ENCODE results near the gene GET4. TPM values are rescaled to one million over a fixed set of nuclear protein-coding genes. Genes with fewer than 3 reads are reported as not detected.

The GET4 gene
- total and polyA plus RNA-seq, 2 of the 8 experiments (the other 6 are each of a cell fraction or from before 2014, with no cell fraction given): 56.7 to 74.1 TPM

GRCh38 chr7:843230-843629, 33.1 kb upstream of the GET4 start (continued):
- TF ChIP-seq TEAD4 (IDR thresholded peaks at IDR 0.05; ENCODE audit: low read depth, low read length) (no peak), JUND (IDR thresholded peaks at IDR 0.05; ENCODE audit: low read length) (no peak), E2F6 (IDR thresholded peaks at IDR 0.05) (no peak), SIN3A (conservative IDR thresholded peaks at IDR 0.05 in 1 of 2, IDR thresholded peaks at IDR 0.05 in 1 of 2; ENCODE audit: low read depth in 1 of 2, low read length in 2 of 2) (no peak), POLR2A (IDR thresholded peaks at IDR 0.05; ENCODE audit: control extremely low read depth in 1 of 2, low read depth in 2 of 2, low read length in 2 of 2) (no peak)

Measured in H1 (cell line).